Measurements from ENCODE around the gene TRPV2.

DNA sequence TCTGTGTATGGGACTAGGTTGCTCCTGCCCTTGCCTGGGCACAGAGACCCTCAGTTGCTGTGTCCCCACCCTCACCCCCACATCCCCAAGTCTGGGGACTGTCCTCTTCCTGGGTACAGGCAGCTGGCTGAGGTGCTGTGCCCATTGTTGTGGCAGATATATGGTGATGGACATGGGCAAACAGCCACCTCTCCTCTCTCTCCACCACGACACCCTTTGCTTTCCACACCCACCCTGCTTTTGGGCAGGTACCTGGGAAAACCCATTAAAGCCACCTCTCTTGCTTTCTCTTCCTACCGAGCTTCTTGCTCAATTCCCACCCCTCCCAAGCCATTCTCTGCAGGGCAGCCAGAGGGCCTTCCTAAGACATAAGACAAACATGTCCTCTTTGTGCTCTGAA lies 21.7 kb downstream of the TRPV2 start:
- TF ChIP-seq, protein P1, sequence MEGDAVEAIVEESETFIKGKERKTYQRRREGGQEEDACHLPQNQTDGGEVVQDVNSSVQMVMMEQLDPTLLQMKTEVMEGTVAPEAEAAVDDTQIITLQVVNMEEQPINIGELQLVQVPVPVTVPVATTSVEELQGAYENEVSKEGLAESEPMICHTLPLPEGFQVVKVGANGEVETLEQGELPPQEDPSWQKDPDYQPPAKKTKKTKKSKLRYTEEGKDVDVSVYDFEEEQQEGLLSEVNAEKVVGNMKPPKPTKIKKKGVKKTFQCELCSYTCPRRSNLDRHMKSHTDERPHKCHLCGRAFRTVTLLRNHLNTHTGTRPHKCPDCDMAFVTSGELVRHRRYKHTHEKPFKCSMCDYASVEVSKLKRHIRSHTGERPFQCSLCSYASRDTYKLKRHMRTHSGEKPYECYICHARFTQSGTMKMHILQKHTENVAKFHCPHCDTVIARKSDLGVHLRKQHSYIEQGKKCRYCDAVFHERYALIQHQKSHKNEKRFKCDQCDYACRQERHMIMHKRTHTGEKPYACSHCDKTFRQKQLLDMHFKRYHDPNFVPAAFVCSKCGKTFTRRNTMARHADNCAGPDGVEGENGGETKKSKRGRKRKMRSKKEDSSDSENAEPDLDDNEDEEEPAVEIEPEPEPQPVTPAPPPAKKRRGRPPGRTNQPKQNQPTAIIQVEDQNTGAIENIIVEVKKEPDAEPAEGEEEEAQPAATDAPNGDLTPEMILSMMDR (IDR thresholded peaks at IDR 0.05 in 2 of 3, conservative IDR thresholded peaks at IDR 0.05 in 1 of 3; ENCODE audit: control insufficient read depth in 2 of 3, extremely low read depth in 1 of 3, insufficient read depth in 1 of 3, low read depth in 3 of 3, low read length in 3 of 3), result no peak
- 0 out of 2 replicates have a peak, but pooled peaks have one; percentile 15 for TF ChIP-seq POLR2A (IDR thresholded peaks at IDR 0.05; ENCODE audit: low read depth, low read length)

Measured in GM12878 (cell line).